ENCODE results near the gene LRFN4.

GRCh38 chr11:66868082-66868725, 11.3 kb downstream of the LRFN4 start:
- TF ChIP-seq SUZ12 (IDR thresholded peaks at IDR 0.05; ENCODE audit: extremely low read depth, insufficient read depth, insufficient read length) (no peak), YY1 (IDR thresholded peaks at IDR 0.05; ENCODE audit: insufficient read depth, insufficient read length) (no peak), ZNF274 (IDR thresholded peaks at IDR 0.05; ENCODE audit: low read depth, low read length) (no peak)
